Measurements from ENCODE around the gene TSPAN2.

Gene TSPAN2

DNA sequence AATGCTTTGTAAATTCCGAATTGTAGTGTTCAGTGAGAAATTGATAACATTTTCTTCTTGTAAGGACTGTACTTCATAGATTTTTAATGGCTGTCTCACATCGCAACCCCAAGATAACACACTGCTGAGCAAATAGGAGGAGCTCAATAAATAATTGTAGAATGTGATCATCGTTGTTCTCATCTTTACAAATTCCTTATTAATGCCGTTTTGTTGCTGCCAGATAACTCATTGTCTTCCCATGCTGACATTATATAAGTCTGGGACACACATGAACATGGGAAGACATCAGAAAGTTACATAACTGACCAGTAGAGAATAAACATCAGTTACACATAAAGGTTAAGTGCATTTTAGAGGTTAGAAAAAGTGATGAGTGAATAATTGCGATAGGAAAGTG, 46.4 kb upstream of the TSPAN2 start:
- Histone ChIP-seq H3K4me3 (ENCODE audit: low read length) (no peak overlapping the region), H3K36me3 (ENCODE audit: control insufficient read depth, insufficient read depth, low read length) (no peaks in the 10 kb centered on the region), H3K79me2 (ENCODE audit: control insufficient read depth, insufficient read depth, low read length) (no peaks in the 10 kb centered on the region), H2BK15ac (replicated peaks; ENCODE audit: low read depth) (no peak overlapping the region), H3K9ac (ENCODE audit: low read length) (no peak overlapping the region), H3K4ac (ENCODE audit: low read depth, low read length) (no peak overlapping the region), H3K56ac (ENCODE audit: low read length) (no peak overlapping the region), H3K18ac (ENCODE audit: low read length) (no peak overlapping the region), H2BK5ac (ENCODE audit: low read length) (no peak overlapping the region), H3K79me1 (ENCODE audit: low read length) (no peaks in the 10 kb centered on the region), H2AK5ac (ENCODE audit: low read length) (no peak overlapping the region), H3K27me3 (ENCODE audit: insufficient read depth, low read length, poor library complexity) (no peaks in the 10 kb centered on the region), H3K4me2 (ENCODE audit: low read length) (no peak overlapping the region), H3K4me1 (ENCODE audit: control insufficient read depth, low read depth, low read length) (peaks cover 8% of the 10 kb centered on the region), H3K23ac (ENCODE audit: low read length) (no peak overlapping the region), H4K8ac (ENCODE audit: low read depth, low read length) (no peak overlapping the region), H2BK120ac (ENCODE audit: low read depth, low read length) (no peak overlapping the region), H4K5ac (ENCODE audit: low read length) (no peak overlapping the region), H3K27ac (ENCODE audit: low read depth, low read length) (no peak overlapping the region)
- no peak for DNase-seq
- 100% methylated on average over 1 of the region's 5 CpGs for WGBS (ENCODE audit: extremely low coverage, insufficient coverage, low lambda C conversion rate)

DNA sequence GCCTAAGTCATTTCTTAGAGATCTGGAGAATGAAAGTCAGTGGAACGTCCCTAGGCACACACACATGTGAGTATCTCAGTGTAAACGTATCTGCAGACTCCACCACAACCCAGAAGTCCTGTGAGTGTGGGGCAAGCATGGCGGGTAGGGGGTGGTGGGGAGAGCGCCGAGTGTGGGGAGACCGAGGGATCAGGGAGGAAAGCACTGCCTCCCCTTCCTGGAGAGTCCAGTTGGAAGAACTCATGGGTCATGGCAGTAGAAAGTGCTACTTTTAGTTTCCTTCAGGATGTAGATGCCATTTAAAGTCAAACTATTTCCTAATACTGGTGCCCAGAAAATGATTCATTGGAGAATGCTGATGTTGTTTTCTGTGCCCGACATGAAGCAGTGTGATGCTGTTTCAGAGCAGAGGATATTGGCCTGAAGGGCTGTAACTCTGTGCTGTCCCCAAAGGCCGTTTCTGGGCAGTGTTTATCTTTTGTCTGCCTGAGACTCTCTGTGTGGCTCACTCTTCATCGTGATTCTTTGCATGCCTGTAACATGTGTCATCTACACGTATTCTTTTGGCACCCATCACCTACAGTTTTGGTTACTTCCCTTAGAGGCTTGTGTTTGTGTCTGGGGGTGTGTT, 45.7 kb upstream of the TSPAN2 start:
- Histone ChIP-seq H2BK5ac (ENCODE audit: low read length) (no peak overlapping the region), H3K79me1 (ENCODE audit: low read length) (no peaks in the 10 kb centered on the region), H3K4me3 (ENCODE audit: low read length) (no peak overlapping the region), H3K9ac (ENCODE audit: low read length) (no peak overlapping the region), H4K5ac (ENCODE audit: low read length) (no peak overlapping the region), H3K4ac (ENCODE audit: low read depth, low read length) (no peak overlapping the region), H2BK120ac (ENCODE audit: low read depth, low read length) (no peak overlapping the region), H3K79me2 (ENCODE audit: control insufficient read depth, insufficient read depth, low read length) (no peaks in the 10 kb centered on the region), H3K18ac (ENCODE audit: low read length) (no peak overlapping the region), H3K27me3 (ENCODE audit: insufficient read depth, low read length, poor library complexity) (no peaks in the 10 kb centered on the region), H3K36me3 (ENCODE audit: control insufficient read depth, insufficient read depth, low read length) (no peaks in the 10 kb centered on the region), H2AK5ac (ENCODE audit: low read length) (no peak overlapping the region), H3K27ac (ENCODE audit: low read depth, low read length) (no peak overlapping the region), H2BK15ac (replicated peaks; ENCODE audit: low read depth) (no peak overlapping the region), H3K56ac (ENCODE audit: low read length) (no peak overlapping the region), H3K4me2 (ENCODE audit: low read length) (no peak overlapping the region), H3K23ac (ENCODE audit: low read length) (no peak overlapping the region), H3K4me1 (ENCODE audit: control insufficient read depth, low read depth, low read length) (peaks cover 8% of the 10 kb centered on the region), H4K8ac (ENCODE audit: low read depth, low read length) (no peak overlapping the region)
- no CpG with 5 or more reads among the region's 10 CpGs for WGBS (ENCODE audit: extremely low coverage, insufficient coverage, low lambda C conversion rate)
- DNase-seq = peak; percentile 62

- no peak overlapping the region for H3K27ac ChIP-seq (ENCODE audit: low read depth, low read length)
These were observed 44.9 kb upstream of the TSPAN2 start for GRCh38 chr1:115134231-115134630.

GRCh38 chr1:115133440-115133839, 44.1 kb upstream of the TSPAN2 start:
- no peak overlapping the region for H2BK120ac ChIP-seq (ENCODE audit: low read depth, low read length)
- no peaks in the 10 kb centered on the region for H3K79me1 ChIP-seq (ENCODE audit: low read length)
- no peak overlapping the region for H3K23ac ChIP-seq (ENCODE audit: low read length)
- DNase-seq = peak; percentile 60
- H4K5ac ChIP-seq (ENCODE audit: low read length) = no peak overlapping the region
- H3K79me2 ChIP-seq (ENCODE audit: control insufficient read depth, insufficient read depth, low read length) = no peaks in the 10 kb centered on the region
- H3K27me3 ChIP-seq (ENCODE audit: insufficient read depth, low read length, poor library complexity) = no peaks in the 10 kb centered on the region
- H2AK5ac ChIP-seq (ENCODE audit: low read length) = no peak overlapping the region
- no peak overlapping the region for H3K9ac ChIP-seq (ENCODE audit: low read length)
- H3K36me3 ChIP-seq (ENCODE audit: control insufficient read depth, insufficient read depth, low read length) = no peaks in the 10 kb centered on the region
- no peak overlapping the region for H3K56ac ChIP-seq (ENCODE audit: low read length)
- H2BK15ac ChIP-seq (replicated peaks; ENCODE audit: low read depth) = no peak overlapping the region
- H2BK5ac ChIP-seq (ENCODE audit: low read length) = no peak overlapping the region
- no peak overlapping the region for H3K4me2 ChIP-seq (ENCODE audit: low read length)
- H3K27ac ChIP-seq (ENCODE audit: low read depth, low read length) = no peak overlapping the region
- H3K4me3 ChIP-seq (ENCODE audit: low read length) = no peak overlapping the region
- no peak overlapping the region for H4K8ac ChIP-seq (ENCODE audit: low read depth, low read length)
- no peak overlapping the region for H3K18ac ChIP-seq (ENCODE audit: low read length)
- WGBS (ENCODE audit: extremely low coverage, insufficient coverage, low lambda C conversion rate) = no CpG with 5 or more reads among the region's 1 CpG
- no peak overlapping the region for H3K4ac ChIP-seq (ENCODE audit: low read depth, low read length)
- peaks cover 5% of the 10 kb centered on the region for H3K4me1 ChIP-seq (ENCODE audit: control insufficient read depth, low read depth, low read length)

More at GRCh38 chr1:115134231-115134630, 44.9 kb upstream of the TSPAN2 start:
- Histone ChIP-seq H2AK5ac (ENCODE audit: low read length) (no peak overlapping the region), H3K4ac (ENCODE audit: low read depth, low read length) (no peak overlapping the region), H3K23ac (ENCODE audit: low read length) (no peak overlapping the region), H2BK5ac (ENCODE audit: low read length) (no peak overlapping the region), H3K27me3 (ENCODE audit: insufficient read depth, low read length, poor library complexity) (no peaks in the 10 kb centered on the region), H2BK15ac (replicated peaks; ENCODE audit: low read depth) (no peak overlapping the region), H3K79me2 (ENCODE audit: control insufficient read depth, insufficient read depth, low read length) (no peaks in the 10 kb centered on the region), H3K79me1 (ENCODE audit: low read length) (no peaks in the 10 kb centered on the region), H3K4me3 (ENCODE audit: low read length) (no peak overlapping the region), H2BK120ac (ENCODE audit: low read depth, low read length) (no peak overlapping the region), H3K36me3 (ENCODE audit: control insufficient read depth, insufficient read depth, low read length) (no peaks in the 10 kb centered on the region), H3K4me1 (ENCODE audit: control insufficient read depth, low read depth, low read length) (peaks cover 7% of the 10 kb centered on the region), H3K9ac (ENCODE audit: low read length) (no peak overlapping the region), H3K56ac (ENCODE audit: low read length) (no peak overlapping the region), H4K8ac (ENCODE audit: low read depth, low read length) (no peak overlapping the region), H3K18ac (ENCODE audit: low read length) (no peak overlapping the region), H3K4me2 (ENCODE audit: low read length) (no peak overlapping the region), H4K5ac (ENCODE audit: low read length) (no peak overlapping the region)
- WGBS (ENCODE audit: extremely low coverage, insufficient coverage, low lambda C conversion rate) = no CpG with 5 or more reads among the region's 6 CpGs
- no peak for DNase-seq

- H3K18ac ChIP-seq (ENCODE audit: low read length) = no peak overlapping the region
- no CpG with 5 or more reads among the region's 2 CpGs for WGBS (ENCODE audit: extremely low coverage, insufficient coverage, low lambda C conversion rate)
- H3K4me2 ChIP-seq (ENCODE audit: low read length) = no peak overlapping the region
- H3K79me1 ChIP-seq (ENCODE audit: low read length) = no peaks in the 10 kb centered on the region
- no peak for DNase-seq
- H3K4me3 ChIP-seq (ENCODE audit: low read length) = no peak overlapping the region
- no peak overlapping the region for H4K5ac ChIP-seq (ENCODE audit: low read length)
- H4K8ac ChIP-seq (ENCODE audit: low read depth, low read length) = no peak overlapping the region
- peaks cover under 1% of the 10 kb centered on the region for H3K4me1 ChIP-seq (ENCODE audit: control insufficient read depth, low read depth, low read length)
- H3K36me3 ChIP-seq (ENCODE audit: control insufficient read depth, insufficient read depth, low read length) = no peaks in the 10 kb centered on the region
- H2BK5ac ChIP-seq (ENCODE audit: low read length) = no peak overlapping the region
- no peak overlapping the region for H2BK15ac ChIP-seq (replicated peaks; ENCODE audit: low read depth)
- H3K79me2 ChIP-seq (ENCODE audit: control insufficient read depth, insufficient read depth, low read length) = no peaks in the 10 kb centered on the region
- no peak overlapping the region for H3K56ac ChIP-seq (ENCODE audit: low read length)
- no peak overlapping the region for H3K4ac ChIP-seq (ENCODE audit: low read depth, low read length)
- no peaks in the 10 kb centered on the region for H3K27me3 ChIP-seq (ENCODE audit: insufficient read depth, low read length, poor library complexity)
- H3K23ac ChIP-seq (ENCODE audit: low read length) = no peak overlapping the region
- H2BK120ac ChIP-seq (ENCODE audit: low read depth, low read length) = no peak overlapping the region
- H3K9ac ChIP-seq (ENCODE audit: low read length) = no peak overlapping the region
- no peak overlapping the region for H2AK5ac ChIP-seq (ENCODE audit: low read length)
- no peak overlapping the region for H3K27ac ChIP-seq (ENCODE audit: low read depth, low read length)
These were observed 41.5 kb upstream of the TSPAN2 start for GRCh38 chr1:115130786-115131185.

DNA sequence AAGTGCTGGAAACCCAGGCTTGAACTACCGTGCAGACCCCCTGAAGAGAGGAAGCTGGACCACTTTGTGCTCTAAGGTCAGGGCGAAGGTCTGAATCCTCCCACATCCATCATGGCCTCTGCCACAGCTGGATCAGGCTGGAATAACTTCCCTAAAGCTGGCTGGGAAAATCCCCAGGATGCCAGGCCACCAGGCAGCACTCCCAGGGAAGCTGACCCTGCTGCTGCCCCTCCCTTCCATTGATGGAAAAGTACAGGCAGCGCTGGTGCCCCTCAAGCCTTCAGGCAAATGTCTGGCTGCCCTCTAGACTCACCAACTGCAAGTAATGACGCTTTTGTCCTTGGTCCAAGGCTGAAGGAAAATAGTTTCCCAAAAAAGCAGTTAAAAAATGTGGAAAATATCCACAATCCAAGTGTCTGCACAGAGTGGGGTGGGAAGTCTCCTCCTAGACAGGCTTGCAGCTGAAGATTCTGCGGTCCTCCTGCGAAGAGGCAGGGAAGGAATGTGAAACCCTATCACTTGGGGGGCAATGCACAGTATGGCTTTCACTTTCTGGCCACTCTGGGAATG, 39.9 kb upstream of the TSPAN2 start:
- H3K23ac ChIP-seq (ENCODE audit: low read length) = no peak overlapping the region
- H3K9ac ChIP-seq (ENCODE audit: low read length) = no peak overlapping the region
- H3K4me2 ChIP-seq (ENCODE audit: low read length) = no peak overlapping the region
- no peak overlapping the region for H2AK5ac ChIP-seq (ENCODE audit: low read length)
- H3K27ac ChIP-seq (ENCODE audit: low read depth, low read length) = no peak overlapping the region
- H3K4me3 ChIP-seq (ENCODE audit: low read length) = no peak overlapping the region
- H3K36me3 ChIP-seq (ENCODE audit: control insufficient read depth, insufficient read depth, low read length) = no peaks in the 10 kb centered on the region
- no peak for DNase-seq
- WGBS (ENCODE audit: extremely low coverage, insufficient coverage, low lambda C conversion rate) = no CpG with 5 or more reads among the region's 6 CpGs
- H4K8ac ChIP-seq (ENCODE audit: low read depth, low read length) = no peak overlapping the region
- no peaks in the 10 kb centered on the region for H3K27me3 ChIP-seq (ENCODE audit: insufficient read depth, low read length, poor library complexity)
- H3K79me2 ChIP-seq (ENCODE audit: control insufficient read depth, insufficient read depth, low read length) = no peaks in the 10 kb centered on the region
- H2BK15ac ChIP-seq (replicated peaks; ENCODE audit: low read depth) = no peak overlapping the region
- H2BK5ac ChIP-seq (ENCODE audit: low read length) = no peak overlapping the region
- no peaks in the 10 kb centered on the region for H3K79me1 ChIP-seq (ENCODE audit: low read length)
- H2BK120ac ChIP-seq (ENCODE audit: low read depth, low read length) = no peak overlapping the region
- H3K4me1 ChIP-seq (ENCODE audit: control insufficient read depth, low read depth, low read length) = no peaks in the 10 kb centered on the region
- no peak overlapping the region for H3K18ac ChIP-seq (ENCODE audit: low read length)
- no peak overlapping the region for H3K4ac ChIP-seq (ENCODE audit: low read depth, low read length)
- H4K5ac ChIP-seq (ENCODE audit: low read length) = no peak overlapping the region
- H3K56ac ChIP-seq (ENCODE audit: low read length) = no peak overlapping the region

Data from mesendoderm (in vitro differentiated cells).